Loucy (cell line): Measurements from ENCODE around the gene ITGB5.

Experiments
- H2AFZ ChIP-seq: fragments of 200-600 bp; sonication (generic); 2 replicates; pipeline ENCODE4 v1.6.0; 2016; ENCODE audit warnings: antibody characterized with exemption, mild to moderate bottlenecking, low read length, moderate library complexity
- H3F3A ChIP-seq: fragments of 200-600 bp; 2 replicates; pipeline ENCODE4 v1.6.0; 2016; ENCODE audit warnings: antibody characterized with exemption, low read depth, mild to moderate bottlenecking
- H3K27me3 ChIP-seq: fragments of 200-600 bp; sonication (generic); 2 replicates; pipeline ENCODE4 v1.6.1; 2014; ENCODE audit warnings: low read length, mild to moderate bottlenecking; ENCODE audit not compliant: insufficient read depth, poor library complexity, severe bottlenecking
- H3K36me3 ChIP-seq: fragments of 200-600 bp; sonication (generic); 2 replicates; pipeline ENCODE4 v1.6.1; 2016; ENCODE audit warnings: low read length; ENCODE audit not compliant: insufficient read depth
- H3K4me1 ChIP-seq: fragments of 200-600 bp; sonication (generic); 2 replicates; pipeline ENCODE4 v1.5.1; 2014; ENCODE audit warnings: low read length, mild to moderate bottlenecking; ENCODE audit not compliant: insufficient read depth, poor library complexity, severe bottlenecking
- H3K4me2 ChIP-seq: fragments of 200-600 bp; sonication (generic); 2 replicates; pipeline ENCODE4 v1.6.0; 2014; ENCODE audit warnings: antibody characterized with exemption, low read length, low read depth, mild to moderate bottlenecking; ENCODE audit not compliant: poor library complexity, severe bottlenecking
- H3K4me3 ChIP-seq: fragments of 200-600 bp; sonication (generic); 2 replicates; pipeline ENCODE4 v1.5.1; 2014; ENCODE audit warnings: low read length, mild to moderate bottlenecking, mixed read lengths; ENCODE audit not compliant: poor library complexity, severe bottlenecking
- H3K79me2 ChIP-seq: fragments of 200-600 bp; sonication (generic); 2 replicates; pipeline ENCODE4 v1.6.1; 2014; ENCODE audit warnings: low read length; ENCODE audit not compliant: insufficient read depth
- H3K9ac ChIP-seq: fragments of 200-600 bp; sonication (generic); 2 replicates; pipeline ENCODE4 v1.6.0; 2014; ENCODE audit warnings: mild to moderate bottlenecking, low read depth, low read length, moderate library complexity; ENCODE audit not compliant: poor library complexity, severe bottlenecking
- H3K9me2 ChIP-seq: fragments of 200-600 bp; sonication (generic); replicated peaks from 2 replicates; pipeline ENCODE4 v1.6.1; 2016; ENCODE audit warnings: low read depth, low read length, mixed read lengths
- H3K9me3 ChIP-seq: fragments of 200-600 bp; sonication (generic); 2 replicates; pipeline ENCODE4 v1.6.1; 2014; ENCODE audit warnings: mild to moderate bottlenecking, antibody characterized with exemption, low read length, low read depth; ENCODE audit not compliant: insufficient read depth
- H4K20me1 ChIP-seq: fragments of 200-600 bp; sonication (generic); 2 replicates; pipeline ENCODE4 v1.6.0; 2014; ENCODE audit warnings: antibody characterized with exemption, low read length, mild to moderate bottlenecking; ENCODE audit not compliant: insufficient read depth, poor library complexity, severe bottlenecking
- EZH2phosphoT487 ChIP-seq: fragments of 200-600 bp; IDR thresholded peaks from 2 replicates; pipeline ENCODE4 v1.6.1; 2018; ENCODE audit warnings: antibody characterized with exemption, mild to moderate bottlenecking, moderate library complexity, borderline replicate concordance
- TF ChIP-seq, protein P1 (sequence below): fragments of 200-600 bp; sonication (generic); conservative IDR thresholded peaks from 2 replicates; pipeline ENCODE4 v1.5.1; 2014; ENCODE audit warnings: mild to moderate bottlenecking, antibody characterized with exemption, low read length

Gene ITGB5

GRCh38 chr3:124832782-124833709 is 54.1 kb downstream of the ITGB5 start:
- H3K9ac ChIP-seq, result no peak overlapping the region

GRCh38 chr3:124831628-124832199 is 55.5 kb downstream of the ITGB5 start:
- Histone ChIP-seq H3K36me3 (no peaks in the 10 kb centered on the region), H3F3A (no peaks in the 10 kb centered on the region), H3K4me3 (no peak overlapping the region), H2AFZ (no peak overlapping the region), H3K4me2 (no peak overlapping the region), H3K9me3 (no peaks in the 10 kb centered on the region), H3K79me2 (no peaks in the 10 kb centered on the region), H3K4me1 (peaks cover 11% of the 10 kb centered on the region), H4K20me1 (no peaks in the 10 kb centered on the region), H3K27me3 (no peaks in the 10 kb centered on the region), H3K9me2 (no peaks in the 10 kb centered on the region), H3K9ac (no peak overlapping the region)
- no peak for TF ChIP-seq EZH2phosphoT487
- TF ChIP-seq, protein P1, sequence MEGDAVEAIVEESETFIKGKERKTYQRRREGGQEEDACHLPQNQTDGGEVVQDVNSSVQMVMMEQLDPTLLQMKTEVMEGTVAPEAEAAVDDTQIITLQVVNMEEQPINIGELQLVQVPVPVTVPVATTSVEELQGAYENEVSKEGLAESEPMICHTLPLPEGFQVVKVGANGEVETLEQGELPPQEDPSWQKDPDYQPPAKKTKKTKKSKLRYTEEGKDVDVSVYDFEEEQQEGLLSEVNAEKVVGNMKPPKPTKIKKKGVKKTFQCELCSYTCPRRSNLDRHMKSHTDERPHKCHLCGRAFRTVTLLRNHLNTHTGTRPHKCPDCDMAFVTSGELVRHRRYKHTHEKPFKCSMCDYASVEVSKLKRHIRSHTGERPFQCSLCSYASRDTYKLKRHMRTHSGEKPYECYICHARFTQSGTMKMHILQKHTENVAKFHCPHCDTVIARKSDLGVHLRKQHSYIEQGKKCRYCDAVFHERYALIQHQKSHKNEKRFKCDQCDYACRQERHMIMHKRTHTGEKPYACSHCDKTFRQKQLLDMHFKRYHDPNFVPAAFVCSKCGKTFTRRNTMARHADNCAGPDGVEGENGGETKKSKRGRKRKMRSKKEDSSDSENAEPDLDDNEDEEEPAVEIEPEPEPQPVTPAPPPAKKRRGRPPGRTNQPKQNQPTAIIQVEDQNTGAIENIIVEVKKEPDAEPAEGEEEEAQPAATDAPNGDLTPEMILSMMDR, result no peak

More at GRCh38 chr3:124832782-124833709, 54.1 kb downstream of the ITGB5 start:
- Histone ChIP-seq H3K27me3 (no peaks in the 10 kb centered on the region), H3K36me3 (no peaks in the 10 kb centered on the region), H3K79me2 (no peaks in the 10 kb centered on the region), H3F3A (no peaks in the 10 kb centered on the region), H2AFZ (no peak overlapping the region), H4K20me1 (no peaks in the 10 kb centered on the region), H3K4me2 (no peak overlapping the region), H3K4me1 (peaks cover 11% of the 10 kb centered on the region), H3K4me3 (no peak overlapping the region), H3K9me2 (no peaks in the 10 kb centered on the region), H3K9me3 (no peaks in the 10 kb centered on the region)
- TF ChIP-seq EZH2phosphoT487, result no peak
- TF ChIP-seq, protein P1, result no peak

- no peak overlapping the region for H3K4me3 ChIP-seq
- no peak for TF ChIP-seq EZH2phosphoT487
- TF ChIP-seq, protein P1, result no peak
- H3K4me1 ChIP-seq, result peaks cover 4% of the 10 kb centered on the region
- H3K27me3 ChIP-seq, result no peaks in the 10 kb centered on the region
- H3K9me3 ChIP-seq, result no peaks in the 10 kb centered on the region
- H3K9ac ChIP-seq, result no peak overlapping the region
- H4K20me1 ChIP-seq, result no peaks in the 10 kb centered on the region
- no peak overlapping the region for H3K4me2 ChIP-seq
- no peak overlapping the region for H2AFZ ChIP-seq
- no peaks in the 10 kb centered on the region for H3K36me3 ChIP-seq
- H3F3A ChIP-seq, result no peaks in the 10 kb centered on the region
- H3K9me2 ChIP-seq, result no peaks in the 10 kb centered on the region
- no peaks in the 10 kb centered on the region for H3K79me2 ChIP-seq
These were observed 57.2 kb downstream of the ITGB5 start for GRCh38 chr3:124829819-124830554.
